Amniotic epithelial cell (primary cell): ENCODE results near the gene RNF167.
"Not testable (repeated sequence)": the region's sequence is repeated elsewhere in the genome, so short reads cannot be mapped to it uniquely, and the experiment has no call there.

Experiments used
- DNase-seq: peaks from one replicate; pipeline ENCODE4 v3.0.0-alpha.2; 2010; ENCODE audit warnings: low read depth

The RNF167 gene

DNA sequence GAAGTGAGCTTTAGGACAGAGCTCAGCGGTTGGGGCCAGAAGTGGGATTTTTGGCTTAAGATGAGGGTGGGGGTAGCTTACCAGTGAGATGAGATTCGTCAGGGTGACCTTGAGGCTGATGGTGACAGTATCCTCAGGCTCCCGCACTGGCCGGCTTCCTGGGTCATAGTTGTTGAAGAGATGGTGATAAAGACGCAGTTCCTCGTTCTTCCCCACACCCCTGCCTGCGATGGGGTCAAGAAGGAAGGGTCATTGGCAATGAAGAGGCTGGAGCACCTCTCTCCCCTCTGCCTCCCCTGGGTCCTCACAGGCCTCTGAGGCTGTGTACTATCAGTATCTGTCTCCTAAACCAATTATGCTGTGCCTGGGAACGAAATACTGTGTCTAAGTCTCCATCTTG is 37.5 kb upstream of the RNF167 start:
- DNase-seq: no peak

DNA sequence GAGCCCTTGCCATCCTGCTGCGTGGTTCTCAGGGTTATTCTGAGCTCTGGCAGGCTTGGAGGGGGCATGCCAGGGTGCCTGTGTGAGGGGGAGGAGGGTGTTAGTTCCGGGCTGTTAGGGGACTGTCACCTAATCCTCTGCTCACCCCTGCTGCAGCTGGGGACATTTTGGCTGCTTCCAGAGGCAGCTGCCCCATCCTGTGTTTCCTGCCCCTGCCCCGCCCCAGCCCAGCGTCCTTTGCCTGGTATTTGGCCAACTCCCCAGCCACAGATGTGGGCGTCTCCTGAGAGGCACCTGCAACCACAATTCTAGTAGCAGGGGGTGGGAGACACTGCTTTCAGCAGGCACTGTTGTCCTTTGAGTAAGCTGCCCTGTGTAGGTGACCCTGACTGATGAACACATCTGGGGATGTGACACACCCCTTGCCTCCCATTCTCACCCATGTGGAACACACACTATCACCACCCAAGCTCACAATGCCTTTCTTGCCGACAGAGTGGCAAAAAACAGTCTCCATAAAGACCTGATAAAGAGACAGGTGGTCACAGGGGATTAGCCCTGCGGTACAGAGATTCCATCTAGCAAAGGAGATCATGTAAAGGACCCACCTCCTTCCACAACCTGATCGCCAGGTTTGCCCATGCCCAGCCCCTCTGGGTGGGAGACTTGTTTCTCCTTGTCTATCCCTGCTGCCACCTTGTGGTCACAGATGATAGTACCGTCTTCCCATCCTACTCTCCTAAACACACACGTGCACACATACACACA is 36.8 kb upstream of the RNF167 start, which contains the start of gene CHRNE:
Gene CHRNE (minus strand): TSS at position 48 of the 768 bp plus-strand sequence. CDS start 35 bp downstream, at position 13.
- DNase-seq: peak; percentile 80

DNA sequence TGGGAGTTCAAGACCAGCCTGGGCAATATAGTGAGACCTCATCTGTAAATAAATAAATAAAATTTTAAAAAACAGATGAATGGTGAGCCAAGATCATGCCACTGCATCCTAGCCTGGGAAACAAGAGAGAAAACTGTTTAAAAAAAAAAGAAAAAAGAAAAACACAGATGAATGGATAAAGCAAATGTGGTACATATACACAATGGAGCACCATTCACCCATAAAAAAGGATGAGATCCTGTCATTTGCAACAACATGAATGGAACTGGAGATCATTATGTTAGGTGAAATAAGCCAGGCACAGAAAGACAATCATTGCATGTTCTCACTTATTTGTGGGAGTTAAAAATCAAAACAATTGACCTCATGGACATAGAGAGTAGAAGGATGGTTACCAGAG is 33.4 kb upstream of the RNF167 start:
- not testable (repeated sequence) for DNase-seq

DNA sequence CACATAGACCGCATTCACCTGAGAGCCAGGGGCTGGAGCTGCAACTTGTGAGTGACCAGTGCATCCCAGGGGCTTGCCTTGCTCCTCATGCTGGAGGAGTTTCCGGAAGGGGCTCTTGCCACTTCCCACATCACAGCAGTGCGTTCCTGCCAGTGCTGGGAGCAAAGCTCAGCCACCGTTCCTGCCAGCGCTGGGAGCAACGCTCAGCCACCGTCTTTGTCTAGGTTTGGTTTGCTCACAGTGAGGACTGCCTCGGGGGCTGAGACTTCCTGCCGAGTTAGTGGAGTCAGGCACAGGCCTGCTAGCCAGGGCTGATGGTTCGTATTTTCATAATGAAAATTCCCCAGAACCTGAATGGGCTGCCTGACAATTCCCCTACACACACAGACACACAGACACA is 31.8 kb upstream of the RNF167 start:
- DNase-seq: no peak

DNA sequence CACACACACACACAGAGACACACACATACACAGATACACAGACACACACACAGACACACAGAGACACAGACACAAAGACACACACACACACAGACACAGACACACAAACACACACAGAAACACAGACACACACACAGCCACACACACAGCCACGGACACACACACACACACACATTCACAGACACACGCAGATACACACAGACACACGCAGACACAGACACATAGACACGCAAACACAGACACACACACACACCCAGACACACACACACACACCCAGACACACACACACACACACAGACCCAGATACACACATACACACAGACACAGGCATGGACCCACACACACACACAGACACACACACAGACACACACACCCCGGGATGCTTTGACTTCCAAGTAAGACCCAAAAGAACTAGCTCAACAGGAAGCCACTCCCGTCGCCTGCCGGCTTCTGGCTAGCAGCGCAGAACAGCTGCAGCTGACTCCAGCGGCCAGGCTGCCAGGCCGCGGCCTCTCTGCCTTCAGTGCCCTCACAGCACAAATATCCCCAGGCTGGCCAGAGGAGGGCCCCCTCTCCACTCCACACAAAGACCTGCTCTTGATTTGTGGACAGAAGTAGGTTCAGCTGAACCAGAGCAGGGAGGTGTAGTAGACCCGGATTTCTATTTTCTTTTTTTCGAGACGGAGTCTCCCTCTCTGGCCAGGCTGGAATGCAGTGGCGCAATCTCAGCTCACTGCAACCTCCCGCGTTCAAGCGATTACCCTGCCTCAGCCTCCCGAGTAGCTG is 31.2 kb upstream of the RNF167 start:
- DNase-seq: peak; percentile 96

DNA sequence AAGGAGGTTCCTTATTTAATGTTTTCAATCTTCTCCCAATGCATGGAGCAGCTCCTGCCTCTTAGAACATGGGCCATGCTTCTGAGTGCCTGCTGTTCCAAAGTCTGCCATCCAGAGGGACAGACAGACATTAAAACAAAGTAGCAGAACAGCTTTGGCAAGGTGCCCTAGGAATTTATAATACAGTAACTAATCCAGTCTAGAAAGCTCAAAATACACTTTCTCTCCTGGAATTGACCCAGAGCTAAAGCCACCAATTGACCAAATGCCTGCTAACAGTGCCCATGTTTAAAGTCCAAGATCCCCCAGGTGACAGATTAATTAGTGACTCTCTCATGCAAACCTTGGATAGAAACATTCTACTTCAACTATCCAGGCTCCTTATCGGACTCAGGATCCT is 26.1 kb upstream of the RNF167 start:
- no peak for DNase-seq

DNA sequence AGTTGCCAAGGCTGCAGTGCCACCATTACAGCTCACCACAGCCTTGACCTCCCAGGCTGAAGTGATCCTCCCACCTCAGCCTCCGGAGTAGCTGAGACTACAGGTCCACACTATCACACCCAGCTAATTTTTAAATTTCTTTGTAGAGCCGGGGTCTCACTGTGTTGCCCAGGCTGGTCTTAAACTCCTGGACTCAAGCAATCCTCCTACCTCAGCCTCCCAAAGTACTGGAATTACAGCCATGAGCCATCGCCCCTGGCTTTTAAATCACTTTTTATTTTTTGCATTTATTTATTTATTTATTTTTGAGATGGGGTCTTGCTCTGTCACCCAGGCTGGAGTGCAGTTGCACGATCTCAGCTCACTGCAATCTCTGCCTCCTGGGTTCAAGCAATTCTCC is 25.5 kb upstream of the RNF167 start:
- DNase-seq: not testable (repeated sequence)

DNA sequence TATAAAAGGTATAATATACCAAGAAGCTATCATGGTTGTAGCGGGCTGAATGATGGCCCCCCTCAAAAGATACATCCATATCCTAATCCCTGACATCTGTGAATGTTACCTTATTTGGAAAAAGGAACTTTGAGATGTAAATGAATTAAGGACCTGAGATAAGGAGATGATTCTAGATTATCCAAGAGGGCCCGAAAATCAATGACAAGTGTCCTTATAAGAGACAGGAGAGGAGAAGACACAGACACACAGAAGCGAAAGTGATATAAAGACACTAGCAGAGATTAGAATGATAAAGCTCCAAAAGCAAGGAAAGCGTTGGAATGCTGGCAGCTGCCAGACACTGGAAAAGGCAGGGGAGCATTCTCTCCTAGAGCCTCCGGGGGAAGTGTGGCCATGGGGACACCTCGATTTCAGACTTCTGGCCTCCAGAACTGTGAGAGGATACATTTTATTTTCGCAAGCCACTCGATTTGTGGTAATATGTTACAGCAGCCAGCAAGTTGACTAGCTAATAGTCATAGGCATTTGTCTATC is 20.5 kb upstream of the RNF167 start:
- no peak for DNase-seq

DNA sequence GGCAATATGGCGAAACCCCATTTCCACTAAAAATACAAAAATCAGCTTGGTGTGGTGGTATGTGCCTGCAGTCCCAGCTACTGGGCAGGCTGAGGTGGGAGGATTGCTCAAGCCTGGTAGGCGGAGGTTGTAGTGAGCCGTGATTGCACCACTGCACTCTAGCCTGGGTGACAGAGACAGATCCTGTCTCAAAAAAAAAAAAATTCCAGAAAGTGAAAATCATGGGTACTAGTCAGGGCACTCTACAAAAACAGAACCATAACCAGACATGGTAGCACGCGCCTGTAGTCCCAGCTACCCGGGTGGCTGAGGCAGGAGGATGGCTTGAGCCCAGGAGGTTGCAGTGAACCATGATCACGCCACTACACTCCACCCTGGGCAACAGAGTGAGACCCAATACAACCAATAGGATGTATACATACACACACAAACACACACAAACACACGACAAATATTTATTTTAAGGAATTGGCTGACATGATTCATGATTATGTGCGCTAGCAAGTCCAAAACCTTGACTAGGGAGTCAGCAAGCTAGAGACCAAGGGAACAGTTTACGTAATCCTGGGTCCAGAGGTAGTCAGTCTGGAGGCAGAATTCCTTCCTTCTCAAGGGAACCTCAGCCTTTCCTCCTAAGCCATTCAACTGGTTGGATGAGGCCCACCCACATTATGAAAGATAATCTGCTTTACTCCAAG is 19.6 kb upstream of the RNF167 start:
- DNase-seq: peak; percentile 86

DNA sequence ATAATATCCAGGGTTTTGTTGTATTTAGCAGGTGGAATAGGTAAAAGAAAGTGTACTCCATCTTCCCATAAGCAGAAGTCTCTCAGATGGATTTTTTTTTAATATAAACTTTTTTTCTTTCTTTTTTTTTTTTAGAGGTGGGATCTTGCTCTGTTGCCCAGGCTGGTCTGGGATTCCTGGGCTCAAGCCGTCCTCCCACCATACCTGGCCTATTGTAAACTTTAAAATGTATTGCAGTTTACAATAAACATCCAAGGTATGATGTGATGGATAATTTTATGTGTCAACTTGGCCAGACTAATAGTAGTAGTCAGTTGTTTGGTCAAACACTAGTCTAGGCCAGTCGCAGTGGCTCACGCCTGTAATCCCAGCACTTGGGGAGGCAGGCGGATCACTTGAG is 18.7 kb upstream of the RNF167 start:
- no peak for DNase-seq

DNA sequence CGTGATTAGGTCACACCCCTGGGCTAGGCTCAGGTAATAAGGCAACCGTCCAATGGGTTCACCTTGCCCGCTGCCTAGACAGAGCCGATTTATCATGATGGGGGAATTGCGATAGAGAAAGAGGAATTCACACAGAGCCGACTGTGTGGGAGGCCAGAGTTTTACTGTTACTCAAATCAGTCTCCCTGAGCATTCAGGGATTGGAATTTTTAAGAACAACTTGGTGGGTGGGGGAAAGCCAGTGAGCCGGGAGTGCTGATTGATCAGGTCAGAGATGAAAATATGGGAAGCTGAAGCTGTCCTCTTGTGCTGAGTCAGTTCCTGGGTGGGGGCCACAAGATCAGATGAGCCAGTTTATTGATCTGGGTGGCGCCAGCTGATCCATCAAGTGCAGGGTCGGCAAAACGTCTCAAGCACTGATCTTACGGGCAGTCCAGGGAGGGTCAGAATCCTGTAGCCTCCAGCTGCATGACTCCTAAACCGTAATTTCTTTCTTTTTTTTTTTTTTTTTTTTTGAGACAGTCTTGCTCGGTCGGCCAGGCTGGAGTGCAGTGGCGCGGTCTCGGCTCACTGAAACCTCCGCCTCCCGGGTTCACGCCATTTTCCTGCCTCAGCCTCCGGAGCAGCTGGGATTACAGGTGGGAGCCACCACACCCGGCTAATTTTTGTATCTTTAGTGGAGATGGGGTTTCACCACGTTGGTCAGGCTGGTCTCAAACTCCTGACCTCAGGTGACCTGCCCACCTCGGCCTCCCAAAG is 13.3 kb upstream of the RNF167 start:
- not testable (repeated sequence) for DNase-seq

DNA sequence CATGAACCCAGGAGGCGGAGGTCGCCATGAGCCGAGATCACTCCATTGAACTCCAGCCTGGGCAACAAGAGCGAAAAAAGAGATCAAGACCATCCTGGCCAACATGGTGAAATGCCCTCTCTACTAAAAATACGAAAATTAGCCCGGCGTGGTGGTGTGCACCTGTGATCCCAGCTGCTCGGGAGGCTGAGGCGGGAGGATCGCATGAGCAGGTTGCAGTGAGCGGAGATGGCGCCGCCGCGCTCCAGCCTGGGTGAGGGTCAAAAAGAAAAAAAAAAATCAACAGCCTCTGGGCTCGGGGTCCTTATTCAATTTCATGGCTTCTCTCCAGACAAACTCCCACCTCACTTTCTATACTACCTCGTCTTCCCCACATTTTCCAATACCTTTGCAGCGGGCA is 11.2 kb upstream of the RNF167 start:
- DNase-seq: no peak

DNA sequence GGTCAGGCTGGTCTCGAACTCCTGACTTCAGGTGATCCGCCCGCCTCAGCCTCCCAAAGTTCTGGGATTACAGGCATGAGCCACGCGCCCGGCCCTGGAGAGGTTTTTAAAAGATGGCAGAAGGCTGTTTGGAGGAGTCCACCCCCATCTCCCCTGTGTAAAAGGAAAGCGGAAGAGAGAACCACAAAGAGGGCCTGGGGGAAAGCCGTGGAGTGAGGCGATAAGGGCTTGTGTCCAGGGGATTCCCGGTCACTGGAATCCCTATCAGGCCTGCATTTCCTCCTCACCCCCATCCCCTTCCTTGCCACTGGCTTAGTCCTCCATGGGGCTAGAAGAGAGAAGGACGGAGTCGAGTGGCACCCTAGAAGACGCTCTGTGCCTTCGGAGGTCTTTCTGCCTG is 8.1 kb upstream of the RNF167 start, which contains the start of gene GP1BA:
Gene GP1BA (plus strand): TSS at position 315 of the 400 bp plus-strand sequence. CDS start 328 bp downstream, outside the sequence.
- DNase-seq: no peak

DNA sequence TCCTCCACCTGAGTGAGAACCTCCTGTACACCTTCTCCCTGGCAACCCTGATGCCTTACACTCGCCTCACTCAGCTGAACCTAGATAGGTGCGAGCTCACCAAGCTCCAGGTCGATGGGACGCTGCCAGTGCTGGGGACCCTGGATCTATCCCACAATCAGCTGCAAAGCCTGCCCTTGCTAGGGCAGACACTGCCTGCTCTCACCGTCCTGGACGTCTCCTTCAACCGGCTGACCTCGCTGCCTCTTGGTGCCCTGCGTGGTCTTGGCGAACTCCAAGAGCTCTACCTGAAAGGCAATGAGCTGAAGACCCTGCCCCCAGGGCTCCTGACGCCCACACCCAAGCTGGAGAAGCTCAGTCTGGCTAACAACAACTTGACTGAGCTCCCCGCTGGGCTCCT is 7.3 kb upstream of the RNF167 start:
- no peak for DNase-seq

DNA sequence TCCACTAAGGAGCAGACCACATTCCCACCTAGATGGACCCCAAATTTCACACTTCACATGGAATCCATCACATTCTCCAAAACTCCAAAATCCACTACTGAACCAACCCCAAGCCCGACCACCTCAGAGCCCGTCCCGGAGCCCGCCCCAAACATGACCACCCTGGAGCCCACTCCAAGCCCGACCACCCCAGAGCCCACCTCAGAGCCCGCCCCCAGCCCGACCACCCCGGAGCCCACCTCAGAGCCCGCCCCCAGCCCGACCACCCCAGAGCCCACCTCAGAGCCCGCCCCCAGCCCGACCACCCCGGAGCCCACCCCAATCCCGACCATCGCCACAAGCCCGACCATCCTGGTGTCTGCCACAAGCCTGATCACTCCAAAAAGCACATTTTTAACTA is 6.4 kb upstream of the RNF167 start:
- no peak for DNase-seq

DNA sequence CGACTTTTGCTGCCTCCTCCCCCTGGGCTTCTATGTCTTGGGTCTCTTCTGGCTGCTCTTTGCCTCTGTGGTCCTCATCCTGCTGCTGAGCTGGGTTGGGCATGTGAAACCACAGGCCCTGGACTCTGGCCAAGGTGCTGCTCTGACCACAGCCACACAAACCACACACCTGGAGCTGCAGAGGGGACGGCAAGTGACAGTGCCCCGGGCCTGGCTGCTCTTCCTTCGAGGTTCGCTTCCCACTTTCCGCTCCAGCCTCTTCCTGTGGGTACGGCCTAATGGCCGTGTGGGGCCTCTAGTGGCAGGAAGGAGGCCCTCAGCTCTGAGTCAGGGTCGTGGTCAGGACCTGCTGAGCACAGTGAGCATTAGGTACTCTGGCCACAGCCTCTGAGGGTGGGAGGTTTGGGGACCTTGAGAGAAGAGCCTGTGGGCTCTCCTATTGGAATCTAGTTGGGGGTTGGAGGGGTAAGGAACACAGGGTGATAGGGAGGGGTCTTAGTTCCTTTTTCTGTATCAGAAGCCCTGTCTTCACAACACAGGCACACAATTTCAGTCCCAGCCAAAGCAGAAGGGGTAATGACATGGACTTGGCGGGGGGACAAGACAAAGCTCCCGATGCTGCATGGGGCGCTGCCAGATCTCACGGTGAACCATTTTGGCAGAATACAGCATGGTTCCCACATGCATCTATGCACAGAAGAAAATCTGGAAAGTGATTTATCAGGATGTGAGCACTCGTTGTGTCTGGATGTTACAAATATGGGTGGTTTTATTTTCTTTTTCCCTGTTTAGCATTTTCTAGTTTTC is 5.7 kb upstream of the RNF167 start:
- peak; percentile 59 for DNase-seq

DNA sequence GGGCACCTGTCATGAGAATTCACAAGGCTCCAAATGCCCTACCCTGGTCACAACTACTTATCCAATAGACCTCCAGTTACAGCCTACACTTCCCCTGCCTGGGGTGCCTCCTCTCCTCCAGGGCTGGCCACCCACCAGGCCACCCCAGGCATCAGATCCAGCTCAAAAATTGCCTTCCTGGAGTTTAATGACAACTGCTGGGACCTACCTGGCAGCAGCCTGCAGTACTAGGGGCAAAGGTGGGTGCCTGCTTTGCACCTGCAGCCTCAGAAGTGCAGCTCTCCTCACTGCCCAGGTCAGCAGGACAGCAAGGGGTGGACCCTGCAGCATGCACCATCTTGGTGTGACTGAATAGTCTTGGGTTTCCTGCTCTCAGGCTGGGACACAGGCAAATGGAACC is 4.4 kb upstream of the RNF167 start:
- DNase-seq: no peak

DNA sequence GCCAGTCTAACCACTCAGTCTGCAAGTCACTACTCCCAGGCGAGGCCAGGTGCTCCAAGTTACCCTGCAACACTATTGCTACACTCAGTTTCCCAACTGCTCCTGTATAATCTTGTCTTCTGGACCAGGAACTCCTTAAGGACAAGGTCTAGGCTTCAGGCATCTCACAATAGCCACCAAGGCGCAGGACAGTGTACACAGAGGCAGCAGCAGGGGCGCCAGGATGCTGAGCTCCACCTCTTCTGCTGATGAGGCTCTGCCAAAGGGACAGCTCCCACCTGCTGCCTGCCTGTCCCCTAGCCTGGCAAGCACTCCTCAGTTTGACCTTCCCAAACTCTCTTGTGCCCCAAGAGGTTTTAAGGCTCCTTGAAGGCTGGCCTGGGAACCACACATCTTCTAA is 3.6 kb upstream of the RNF167 start:
- no peak for DNase-seq

DNA sequence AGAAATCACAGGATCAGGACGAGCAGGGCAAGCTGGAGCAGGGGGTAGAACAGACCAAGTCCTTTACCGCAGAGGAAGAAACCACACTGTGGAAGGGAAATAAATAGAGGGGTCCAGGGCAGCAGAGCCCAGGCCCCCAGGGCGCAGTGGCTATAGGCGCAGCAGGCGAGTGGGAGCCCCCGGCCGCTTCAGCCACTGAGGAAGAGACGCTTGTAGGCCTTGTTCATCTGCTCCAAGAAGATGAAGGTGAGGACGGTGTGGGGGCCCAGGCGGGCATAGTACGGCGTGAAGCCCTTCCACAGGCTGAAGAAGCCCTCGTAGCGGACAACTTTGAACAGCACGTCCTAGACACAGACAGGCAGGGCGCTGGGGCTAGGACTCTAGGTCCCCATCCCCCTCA is 2.5 kb upstream of the RNF167 start:
- DNase-seq: no peak

DNA sequence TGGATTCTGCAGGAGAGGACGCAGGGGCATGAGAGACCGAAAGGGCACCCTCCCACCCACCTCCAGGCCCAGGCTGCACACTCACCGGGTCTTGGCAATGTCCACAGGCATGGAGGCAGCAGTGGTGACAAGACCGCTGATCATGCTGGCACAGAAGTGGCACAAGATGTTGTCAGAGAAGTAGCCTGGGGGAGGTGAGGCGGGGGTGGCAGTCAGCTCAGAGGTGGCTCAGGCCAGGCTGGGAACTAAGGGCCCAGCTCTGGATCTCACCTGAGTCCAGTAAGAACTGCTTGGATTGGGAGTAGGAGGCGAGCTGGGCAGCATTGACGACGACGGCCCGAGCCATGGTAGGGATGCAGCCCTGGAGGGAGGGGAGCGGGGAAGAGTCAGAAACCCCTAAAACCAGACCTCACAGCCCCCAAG is 2.0 kb upstream of the RNF167 start:
- no peak for DNase-seq
